HEK293T (cell line): ENCODE results near the gene TRAM2.

ENCODE experiments used
- CTCF ChIA-PET: fragments of 350-600 bp; formaldehyde crosslinking; extraction: SDS; loops from one replicate; lab custom pipeline; 2021; ENCODE audit warnings: antibody characterized with exemption, inconsistent platforms; lab: Yijun Ruan, JAX
- POLR2A ChIA-PET: fragments of 350-600 bp; formaldehyde crosslinking; extraction: SDS; loops from one replicate; lab custom pipeline; 2020; ENCODE audit warnings: antibody characterized with exemption, inconsistent platforms; lab: Yijun Ruan, JAX
- DNase-seq: peaks from one replicate; pipeline ENCODE4 v3.0.0; 2012; ENCODE audit warnings: mixed read lengths; ENCODE audit errors: extremely low spot score
- ARNT ChIP-seq: fragments of 450-650 bp; IDR thresholded peaks from 2 replicates; pipeline ENCODE4 v1.6.1; 2017; ENCODE audit warnings: mild to moderate bottlenecking
- BHLHE40 ChIP-seq: fragments of 450-650 bp; IDR thresholded peaks from 2 replicates; pipeline ENCODE4 v1.6.1; 2016; ENCODE audit warnings: mild to moderate bottlenecking, moderate library complexity, borderline replicate concordance
- CTBP1 ChIP-seq: fragments of 450-650 bp; IDR thresholded peaks from 2 replicates; pipeline ENCODE4 v1.6.1; 2016; ENCODE audit warnings: borderline replicate concordance
- ELF4 ChIP-seq: fragments of 450-650 bp; IDR thresholded peaks from 2 replicates; pipeline ENCODE4 v1.6.1; 2017; ENCODE audit warnings: antibody characterized with exemption
- FOXA1 ChIP-seq: fragments of 450-650 bp; IDR thresholded peaks from 2 replicates; pipeline ENCODE4 v1.6.1; 2016; ENCODE audit warnings: mild to moderate bottlenecking
- FOXK2 ChIP-seq: fragments of 450-650 bp; IDR thresholded peaks from 2 replicates; pipeline ENCODE4 v1.6.1; 2016; ENCODE audit warnings: mild to moderate bottlenecking
- FOXM1 ChIP-seq: fragments of 450-650 bp; IDR thresholded peaks from 2 replicates; pipeline ENCODE4 v1.6.1; 2017; ENCODE audit warnings: mild to moderate bottlenecking, borderline replicate concordance
- HDGF ChIP-seq: fragments of 450-650 bp; IDR thresholded peaks from 2 replicates; pipeline ENCODE4 v1.6.1; 2017; ENCODE audit warnings: antibody characterized with exemption, borderline replicate concordance
- L3MBTL2 ChIP-seq: fragments of 450-650 bp; conservative IDR thresholded peaks from 2 replicates; pipeline ENCODE4 v1.6.1; 2016; ENCODE audit warnings: mild to moderate bottlenecking
- LEF1 ChIP-seq: fragments of 450-650 bp; IDR thresholded peaks from 2 replicates; pipeline ENCODE4 v1.6.1; 2017; ENCODE audit warnings: mild to moderate bottlenecking, borderline replicate concordance
- NFRKB ChIP-seq: fragments of 450-650 bp; IDR thresholded peaks from 2 replicates; pipeline ENCODE4 v1.6.1; 2016; ENCODE audit warnings: mild to moderate bottlenecking, moderate library complexity
- PKNOX1 ChIP-seq: fragments of 450-650 bp; IDR thresholded peaks from 2 replicates; pipeline ENCODE4 v1.6.1; 2016
- SP1 ChIP-seq: fragments of 450-650 bp; IDR thresholded peaks from 2 replicates; pipeline ENCODE4 v1.6.1; 2017
- SUZ12 ChIP-seq: fragments of 450-650 bp; IDR thresholded peaks from 2 replicates; pipeline ENCODE4 v1.6.1; 2016; ENCODE audit warnings: mild to moderate bottlenecking
- TARDBP ChIP-seq: fragments of 450-650 bp; IDR thresholded peaks from 2 replicates; pipeline ENCODE4 v1.6.1; 2016
- ZNF384 ChIP-seq: fragments of 450-650 bp; IDR thresholded peaks from 2 replicates; pipeline ENCODE4 v1.6.1; 2016

The TRAM2 gene

GRCh38 chr6:52547647-52548352 lies 29.1 kb downstream of the TRAM2 start:
- no peak for DNase-seq
- ChIA-PET POLR2A (no interaction called here), CTCF (no interaction called here)
- TF ChIP-seq FOXA1: no peak
- no peak for TF ChIP-seq FOXK2
- TF ChIP-seq SP1: no peak
- TF ChIP-seq SUZ12: no peak
- TF ChIP-seq TARDBP: no peak
- TF ChIP-seq ARNT: no peak
- no peak for TF ChIP-seq BHLHE40
- TF ChIP-seq PKNOX1: no peak
- TF ChIP-seq ELF4: no peak
- no peak for TF ChIP-seq FOXM1
- TF ChIP-seq LEF1: no peak
- TF ChIP-seq NFRKB: no peak
- no peak for TF ChIP-seq ZNF384
- TF ChIP-seq CTBP1: no peak
- TF ChIP-seq L3MBTL2: no peak
- no peak for TF ChIP-seq HDGF

GRCh38 chr6:52546678-52547077 lies 30.2 kb downstream of the TRAM2 start:
- ChIA-PET POLR2A (no interaction called here), CTCF (no interaction called here)
- no peak for DNase-seq
- TF ChIP-seq NFRKB (no peak), SUZ12 (no peak), TARDBP (no peak), L3MBTL2 (no peak), PKNOX1 (no peak), ARNT (no peak), BHLHE40 (no peak), HDGF (no peak), FOXK2 (no peak), CTBP1 (no peak), FOXA1 (no peak), SP1 (no peak), ELF4 (no peak), ZNF384 (no peak), FOXM1 (no peak), LEF1 (no peak)

GRCh38 chr6:52546192-52546591 lies 30.7 kb downstream of the TRAM2 start:
- CTCF ChIA-PET: no interaction called here
- no peak for TF ChIP-seq CTBP1
- no peak for TF ChIP-seq L3MBTL2
- DNase-seq: no peak
- POLR2A ChIA-PET: no interaction called here

GRCh38 chr6:52545406-52546119 lies 31.3 kb downstream of the TRAM2 start:
- TF ChIP-seq FOXA1 (no peak), NFRKB (no peak), ARNT (no peak), SUZ12 (no peak)
- ChIA-PET POLR2A (no interaction called here), CTCF (no interaction called here)
- no peak for DNase-seq

- TF ChIP-seq LEF1 (no peak), SUZ12 (no peak)
- DNase-seq: no peak
- POLR2A ChIA-PET: no interaction called here
- CTCF ChIA-PET: no interaction called here
Observed at GRCh38 chr6:52544602-52545405, 32.1 kb downstream of the TRAM2 start.

- DNase-seq: no peak
- TF ChIP-seq ZNF384: no peak
- no peak for TF ChIP-seq ELF4
- TF ChIP-seq L3MBTL2: no peak
- no peak for TF ChIP-seq FOXM1
- no peak for TF ChIP-seq SUZ12
- CTCF ChIA-PET: no interaction called here
- POLR2A ChIA-PET: no interaction called here
Observed at GRCh38 chr6:52543729-52544601, 32.9 kb downstream of the TRAM2 start.
